ENCODE measurements around the gene JUNB.

JUNB gene

DNA sequence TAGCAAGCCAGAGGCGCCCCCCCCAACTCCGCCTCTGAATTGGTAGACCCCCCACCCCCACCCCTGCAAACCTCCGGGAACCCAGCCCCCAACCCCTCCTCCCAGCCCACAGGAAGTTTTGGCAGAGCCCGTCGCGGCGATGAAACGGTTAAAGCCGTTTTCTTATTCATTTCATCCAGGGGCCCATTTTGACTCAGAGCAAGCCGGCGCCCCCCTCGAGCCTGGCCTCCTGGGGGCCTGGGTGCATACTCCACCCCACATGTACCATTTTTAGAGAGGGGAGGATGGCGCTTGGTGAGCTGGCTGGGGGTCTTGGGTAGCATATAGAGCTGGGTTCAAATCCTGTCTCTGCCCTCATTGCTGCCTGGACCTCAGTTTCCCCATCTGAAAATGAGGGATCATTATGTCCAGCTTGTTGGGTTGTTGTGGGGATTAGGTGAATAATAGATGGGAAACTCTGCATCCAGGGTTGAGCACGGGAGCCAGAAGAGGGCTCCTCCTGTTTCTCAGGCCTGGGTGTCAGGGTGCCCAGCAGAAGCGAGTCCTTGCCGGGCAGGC, 7.9 kb upstream of the JUNB start:
- Histone ChIP-seq H3K14ac (ENCODE audit: low read length in 2 of 2) (peak overlapping the region in 1 of 2 experiments; percentile 51), H2BK12ac (ENCODE audit: low read length in 2 of 2) (peak overlapping the region; percentile 60 to 100), H3K4me3 (ENCODE audit: insufficient read depth in 1 of 2, low read depth in 1 of 2, low read length in 2 of 2) (peak overlapping the region in 1 of 2 experiments; percentile 74), H3K18ac (ENCODE audit: low read depth in 1 of 2, low read length in 2 of 2) (peak overlapping the region; percentile 95 to 98), H3K36me3 (ENCODE audit: control insufficient read depth in 1 of 2, insufficient read depth in 2 of 2, low read depth in 1 of 2, low read length in 2 of 2) (no peaks in the 10 kb centered on the region), H4K91ac (ENCODE audit: low read length) (peak overlapping the region; percentile 99), H3K27ac (ENCODE audit: low read length, poor library complexity, severe bottlenecking) (peak overlapping the region; percentile 35), H3K79me1 (replicated peaks; ENCODE audit: low read length, poor library complexity, severe bottlenecking) (peaks cover 1% of the 10 kb centered on the region), H3K27me3 (ENCODE audit: control insufficient read depth in 1 of 2, insufficient read depth in 1 of 2, low read length in 2 of 2) (no peaks in the 10 kb centered on the region), H3K4me1 (ENCODE audit: control insufficient read depth, insufficient read depth, low read depth, low read length) (peaks cover 48% of the 10 kb centered on the region), H2BK5ac (ENCODE audit: low read depth, low read length, poor library complexity, severe bottlenecking) (no peak overlapping the region), H2BK15ac (ENCODE audit: low read depth, poor library complexity, severe bottlenecking) (peak overlapping the region; percentile 73), H3K23ac (ENCODE audit: low read length in 2 of 2) (no peak overlapping the region), H3K4me2 (ENCODE audit: low read length, poor library complexity, severe bottlenecking) (peak overlapping the region; percentile 91), H3K9me3 (ENCODE audit: control insufficient read depth, low read length) (no peaks in the 10 kb centered on the region), H2AFZ (ENCODE audit: low read depth, low read length) (no peak overlapping the region), H2AK5ac (ENCODE audit: low read length, severe bottlenecking) (peak overlapping the region; percentile 57), H4K8ac (ENCODE audit: low read length) (peak overlapping the region; percentile 98), H3K9ac (ENCODE audit: low read length) (peak overlapping the region; percentile 86), H3K4ac (ENCODE audit: low read depth in 1 of 2, low read length in 2 of 2) (peak overlapping the region; percentile 95 to 98), H2BK120ac (ENCODE audit: low read depth, low read length) (peak overlapping the region; percentile 83)
- WGBS = 16% methylated on average over 14 of the region's 16 CpGs
- DNase-seq = peak; percentile 39

DNA sequence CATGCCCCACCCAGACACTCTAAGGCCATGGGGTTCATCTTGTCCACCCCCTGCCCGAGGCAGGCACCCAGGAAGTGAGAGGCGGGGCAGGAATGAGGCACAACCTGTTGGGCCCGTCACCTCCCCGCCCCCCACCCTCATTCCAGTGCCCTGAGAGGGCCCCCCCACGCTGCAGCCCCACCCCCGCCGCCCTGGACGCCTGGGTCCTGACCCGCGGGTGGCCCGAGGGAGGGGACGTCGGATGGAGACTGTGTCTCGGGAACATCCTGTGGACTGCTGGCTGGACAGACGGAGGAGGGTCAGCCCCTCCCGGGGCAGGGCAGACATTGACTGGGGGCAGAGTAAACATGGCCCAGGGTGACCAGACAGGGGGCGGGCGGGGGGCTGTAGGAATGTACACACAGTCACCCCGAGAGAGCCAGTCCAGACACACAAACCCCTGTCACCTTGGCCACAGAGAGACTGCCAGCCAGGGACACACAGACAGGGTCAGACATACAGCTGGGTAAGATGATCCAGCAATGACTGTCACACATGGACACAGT, 7.4 kb upstream of the JUNB start:
- H2BK12ac ChIP-seq (ENCODE audit: low read length in 2 of 2) = peak overlapping the region; percentile 96 to 100
- H3K27ac ChIP-seq (ENCODE audit: low read length, poor library complexity, severe bottlenecking) = peak overlapping the region; percentile 35
- no peaks in the 10 kb centered on the region for H3K27me3 ChIP-seq (ENCODE audit: control insufficient read depth in 1 of 2, insufficient read depth in 1 of 2, low read length in 2 of 2)
- H3K23ac ChIP-seq (ENCODE audit: low read length in 2 of 2) = no peak overlapping the region
- peak overlapping the region; percentile 67 for H4K8ac ChIP-seq (ENCODE audit: low read length)
- peak overlapping the region; percentile 64 for H3K9ac ChIP-seq (ENCODE audit: low read length)
- peak; percentile 68 for DNase-seq
- H3K9me3 ChIP-seq (ENCODE audit: control insufficient read depth, low read length) = no peaks in the 10 kb centered on the region
- H2AFZ ChIP-seq (ENCODE audit: low read depth, low read length) = no peak overlapping the region
- H4K91ac ChIP-seq (ENCODE audit: low read length) = peak overlapping the region; percentile 89
- WGBS = 11% methylated on average over 16 of the region's 19 CpGs
- peak overlapping the region; percentile 62 to 98 for H3K4ac ChIP-seq (ENCODE audit: low read depth in 1 of 2, low read length in 2 of 2)
- peak overlapping the region; percentile 83 for H2BK120ac ChIP-seq (ENCODE audit: low read depth, low read length)
- H3K14ac ChIP-seq (ENCODE audit: low read length in 2 of 2) = no peak overlapping the region
- peak overlapping the region; percentile 68 to 96 for H3K18ac ChIP-seq (ENCODE audit: low read depth in 1 of 2, low read length in 2 of 2)
- H3K79me1 ChIP-seq (replicated peaks; ENCODE audit: low read length, poor library complexity, severe bottlenecking) = peaks cover 1% of the 10 kb centered on the region
- H3K4me1 ChIP-seq (ENCODE audit: control insufficient read depth, insufficient read depth, low read depth, low read length) = peaks cover 50% of the 10 kb centered on the region
- peak overlapping the region; percentile 73 for H2BK15ac ChIP-seq (ENCODE audit: low read depth, poor library complexity, severe bottlenecking)
- H3K36me3 ChIP-seq (ENCODE audit: control insufficient read depth in 1 of 2, insufficient read depth in 2 of 2, low read depth in 1 of 2, low read length in 2 of 2) = no peaks in the 10 kb centered on the region
- H2BK5ac ChIP-seq (ENCODE audit: low read depth, low read length, poor library complexity, severe bottlenecking) = no peak overlapping the region
- H2AK5ac ChIP-seq (ENCODE audit: low read length, severe bottlenecking) = peak overlapping the region; percentile 57
- no peak overlapping the region for H3K4me3 ChIP-seq (ENCODE audit: insufficient read depth in 1 of 2, low read depth in 1 of 2, low read length in 2 of 2)
- H3K4me2 ChIP-seq (ENCODE audit: low read length, poor library complexity, severe bottlenecking) = peak overlapping the region; percentile 36

DNA sequence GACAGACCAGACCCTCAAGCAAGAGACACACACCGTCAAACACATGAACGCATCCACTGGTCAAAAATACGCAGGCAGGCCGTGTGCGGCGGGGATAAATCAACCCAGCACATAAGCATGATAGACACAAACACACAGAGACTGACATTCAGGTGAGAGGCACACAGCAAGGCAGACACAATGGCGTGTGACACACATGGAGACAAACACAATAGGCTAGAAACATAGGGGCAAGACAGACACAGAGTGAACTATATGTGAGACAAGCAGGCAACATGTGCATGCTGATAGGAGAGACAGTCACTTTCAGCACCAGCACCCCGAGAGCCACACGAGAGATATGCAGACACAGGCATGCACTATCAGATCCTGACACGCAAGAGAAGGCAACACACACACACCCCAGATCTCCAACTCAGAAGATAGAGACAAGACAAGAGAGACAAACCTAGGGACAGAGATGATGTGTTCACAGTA, 6.9 kb upstream of the JUNB start:
- H3K79me1 ChIP-seq (replicated peaks; ENCODE audit: low read length, poor library complexity, severe bottlenecking) = peaks cover 1% of the 10 kb centered on the region
- WGBS = 55% methylated on average over 7 of the region's 10 CpGs
- peak overlapping the region; percentile 0 for H3K9ac ChIP-seq (ENCODE audit: low read length)
- H3K4ac ChIP-seq (ENCODE audit: low read depth in 1 of 2, low read length in 2 of 2) = peak overlapping the region; percentile 25 to 33
- no peak overlapping the region for H3K4me3 ChIP-seq (ENCODE audit: insufficient read depth in 1 of 2, low read depth in 1 of 2, low read length in 2 of 2)
- no peaks in the 10 kb centered on the region for H3K9me3 ChIP-seq (ENCODE audit: control insufficient read depth, low read length)
- H3K27me3 ChIP-seq (ENCODE audit: control insufficient read depth in 1 of 2, insufficient read depth in 1 of 2, low read length in 2 of 2) = no peaks in the 10 kb centered on the region
- peaks cover 49% of the 10 kb centered on the region for H3K4me1 ChIP-seq (ENCODE audit: control insufficient read depth, insufficient read depth, low read depth, low read length)
- no peak overlapping the region for H2AFZ ChIP-seq (ENCODE audit: low read depth, low read length)
- H2BK120ac ChIP-seq (ENCODE audit: low read depth, low read length) = no peak overlapping the region
- no peak overlapping the region for H2BK15ac ChIP-seq (ENCODE audit: low read depth, poor library complexity, severe bottlenecking)
- H2AK5ac ChIP-seq (ENCODE audit: low read length, severe bottlenecking) = peak overlapping the region; percentile 28
- DNase-seq = peak; percentile 82
- H3K27ac ChIP-seq (ENCODE audit: low read length, poor library complexity, severe bottlenecking) = peak overlapping the region; percentile 6
- H3K18ac ChIP-seq (ENCODE audit: low read depth in 1 of 2, low read length in 2 of 2) = peak overlapping the region; percentile 46 to 64
- H3K36me3 ChIP-seq (ENCODE audit: control insufficient read depth in 1 of 2, insufficient read depth in 2 of 2, low read depth in 1 of 2, low read length in 2 of 2) = no peaks in the 10 kb centered on the region
- H3K4me2 ChIP-seq (ENCODE audit: low read length, poor library complexity, severe bottlenecking) = no peak overlapping the region
- H2BK12ac ChIP-seq (ENCODE audit: low read length in 2 of 2) = peak overlapping the region; percentile 95 to 96
- peak overlapping the region; percentile 89 for H4K91ac ChIP-seq (ENCODE audit: low read length)
- no peak overlapping the region for H3K14ac ChIP-seq (ENCODE audit: low read length in 2 of 2)
- H3K23ac ChIP-seq (ENCODE audit: low read length in 2 of 2) = no peak overlapping the region
- H4K8ac ChIP-seq (ENCODE audit: low read length) = peak overlapping the region; percentile 55
- H2BK5ac ChIP-seq (ENCODE audit: low read depth, low read length, poor library complexity, severe bottlenecking) = no peak overlapping the region

DNA sequence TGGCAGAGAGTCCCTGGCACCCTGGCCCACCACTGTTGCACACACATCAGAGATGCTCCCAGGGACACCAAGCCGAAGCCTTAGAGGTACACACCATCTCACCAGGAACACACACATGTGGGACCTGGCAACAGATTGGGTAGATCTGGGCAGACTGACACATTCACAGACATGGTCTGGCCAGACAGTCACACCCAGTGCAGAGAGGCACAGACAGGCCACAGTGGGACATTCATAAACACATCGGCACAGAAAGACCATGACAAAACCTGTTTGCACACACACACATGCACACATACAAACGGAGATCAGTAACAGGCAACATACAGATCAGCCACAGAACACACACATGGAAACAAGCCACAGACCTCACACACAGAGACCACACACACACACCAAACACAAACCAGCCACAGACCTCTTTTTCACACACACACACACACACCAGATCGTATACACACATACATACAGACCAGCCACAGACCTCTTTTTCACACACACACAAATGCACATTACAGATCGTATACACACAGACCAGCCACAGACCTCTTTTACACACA, 6.3 kb upstream of the JUNB start:
- no peak overlapping the region for H3K27ac ChIP-seq (ENCODE audit: low read length, poor library complexity, severe bottlenecking)
- H2BK15ac ChIP-seq (ENCODE audit: low read depth, poor library complexity, severe bottlenecking) = no peak overlapping the region
- H2BK5ac ChIP-seq (ENCODE audit: low read depth, low read length, poor library complexity, severe bottlenecking) = no peak overlapping the region
- H3K9me3 ChIP-seq (ENCODE audit: control insufficient read depth, low read length) = no peaks in the 10 kb centered on the region
- WGBS = 70% methylated on average over 5 of the region's 5 CpGs
- no peak overlapping the region for H2AFZ ChIP-seq (ENCODE audit: low read depth, low read length)
- H3K4me1 ChIP-seq (ENCODE audit: control insufficient read depth, insufficient read depth, low read depth, low read length) = peaks cover 49% of the 10 kb centered on the region
- H2AK5ac ChIP-seq (ENCODE audit: low read length, severe bottlenecking) = no peak overlapping the region
- peaks cover 1% of the 10 kb centered on the region for H3K79me1 ChIP-seq (replicated peaks; ENCODE audit: low read length, poor library complexity, severe bottlenecking)
- H4K91ac ChIP-seq (ENCODE audit: low read length) = peak overlapping the region; percentile 40
- H3K9ac ChIP-seq (ENCODE audit: low read length) = peak overlapping the region; percentile 40
- H3K18ac ChIP-seq (ENCODE audit: low read depth in 1 of 2, low read length in 2 of 2) = peak overlapping the region; percentile 38 to 91
- no peak overlapping the region for H3K14ac ChIP-seq (ENCODE audit: low read length in 2 of 2)
- H3K23ac ChIP-seq (ENCODE audit: low read length in 2 of 2) = no peak overlapping the region
- H3K4me3 ChIP-seq (ENCODE audit: insufficient read depth in 1 of 2, low read depth in 1 of 2, low read length in 2 of 2) = no peak overlapping the region
- no peak overlapping the region for H2BK120ac ChIP-seq (ENCODE audit: low read depth, low read length)
- H3K4me2 ChIP-seq (ENCODE audit: low read length, poor library complexity, severe bottlenecking) = no peak overlapping the region
- peak overlapping the region; percentile 55 for H4K8ac ChIP-seq (ENCODE audit: low read length)
- no peaks in the 10 kb centered on the region for H3K27me3 ChIP-seq (ENCODE audit: control insufficient read depth in 1 of 2, insufficient read depth in 1 of 2, low read length in 2 of 2)
- no peaks in the 10 kb centered on the region for H3K36me3 ChIP-seq (ENCODE audit: control insufficient read depth in 1 of 2, insufficient read depth in 2 of 2, low read depth in 1 of 2, low read length in 2 of 2)
- peak overlapping the region; percentile 25 to 33 for H3K4ac ChIP-seq (ENCODE audit: low read depth in 1 of 2, low read length in 2 of 2)
- peak; percentile 76 for DNase-seq
- peak overlapping the region; percentile 12 to 95 for H2BK12ac ChIP-seq (ENCODE audit: low read length in 2 of 2)

Data from mesenchymal stem cell (in vitro differentiated cells and primary cell).